Activated T-cell treated with anti-CD3 and anti-CD28 coated beads, Interleukin-2, amount 50 U/mL, for 1 hour (primary cell): ENCODE data around the gene SYT1.
"Not testable (repeated sequence)": the region's sequence is repeated elsewhere in the genome, so short reads cannot be mapped to it uniquely, and the experiment has no call there.

ENCODE experiments used
- DNase-seq: peaks from one replicate; pipeline ENCODE4 v3.0.0-alpha.2; 2020

SYT1 gene

DNA sequence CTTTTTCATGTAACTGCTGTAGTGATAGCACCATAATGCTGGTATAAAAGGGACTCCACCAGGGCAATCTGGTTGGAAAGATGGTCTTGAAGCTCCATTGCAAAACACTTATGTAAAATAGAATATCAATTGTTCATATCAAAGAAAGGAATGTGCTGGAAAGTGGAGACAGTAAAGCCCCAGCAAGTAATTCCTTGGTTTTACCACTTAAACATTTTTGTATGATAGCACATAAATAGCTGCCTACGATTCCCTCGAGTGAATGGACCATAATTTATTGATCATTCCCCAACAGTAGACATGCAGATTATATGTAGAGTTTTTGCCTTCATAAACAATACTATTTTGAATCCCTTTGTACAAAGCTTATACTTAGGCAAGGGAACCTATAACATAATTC, 550.7 kb downstream of the SYT1 start:
- DNase-seq: no peak

DNA sequence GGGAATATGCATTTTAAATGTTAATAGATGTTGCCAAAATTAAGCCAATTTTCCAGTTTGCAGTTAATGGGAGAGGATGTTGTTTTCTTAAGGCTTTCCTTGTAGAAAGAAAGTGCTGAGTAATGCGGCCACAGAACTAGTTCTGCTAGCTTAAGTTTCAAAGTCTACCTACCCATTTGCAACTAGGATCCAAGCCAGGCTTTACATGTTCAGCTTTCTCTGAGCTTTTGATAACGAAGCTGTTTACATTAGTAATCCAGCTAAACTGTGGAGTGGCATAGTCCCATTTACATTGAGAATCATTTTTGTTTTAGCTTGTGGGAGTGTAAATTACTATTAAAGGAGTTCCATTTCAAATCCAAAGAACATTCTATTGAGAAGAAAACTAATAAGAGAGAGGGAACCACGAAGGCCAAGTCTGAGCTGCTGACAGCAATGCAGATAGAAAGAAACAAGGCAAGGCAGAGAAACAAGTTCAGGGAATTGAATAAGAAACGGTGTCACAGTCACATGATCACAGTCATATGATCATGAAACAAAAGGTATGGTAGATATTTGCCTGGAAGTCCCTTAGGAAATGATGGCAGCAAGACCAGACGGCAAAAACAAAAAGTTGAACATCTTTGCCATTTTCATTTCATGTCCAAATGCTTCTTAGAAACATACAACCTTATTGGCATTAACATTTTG, 551.3 kb downstream of the SYT1 start:
- no peak for DNase-seq

DNA sequence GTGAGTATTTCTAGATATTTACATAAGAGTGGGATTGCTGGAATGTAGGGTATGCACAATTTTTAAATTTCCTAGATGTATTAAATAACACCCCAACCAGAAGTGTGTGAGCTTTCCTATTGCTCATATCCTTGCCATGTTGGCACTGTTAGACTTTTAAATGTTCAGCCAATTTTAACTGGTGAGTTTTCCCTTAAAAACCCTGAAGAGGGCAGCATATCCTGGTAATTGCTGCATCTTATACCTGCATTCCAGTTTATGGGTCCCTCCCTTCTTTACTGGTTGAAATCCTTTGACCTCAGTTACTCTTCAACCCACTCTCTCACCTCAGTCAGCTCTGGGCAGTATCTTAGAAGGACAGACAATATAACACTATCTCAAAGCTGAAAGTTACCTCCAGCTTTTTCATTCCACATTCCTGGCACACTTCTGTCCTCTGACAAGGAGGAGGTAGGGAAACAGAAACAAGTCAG, 555.6 kb downstream of the SYT1 start:
- no peak for DNase-seq

- DNase-seq: no peak
Measured at GRCh38 chr12:79421236-79421740, 556.7 kb downstream of the SYT1 start.

- DNase-seq: no peak
Measured at GRCh38 chr12:79422060-79422812, 557.7 kb downstream of the SYT1 start.

DNA sequence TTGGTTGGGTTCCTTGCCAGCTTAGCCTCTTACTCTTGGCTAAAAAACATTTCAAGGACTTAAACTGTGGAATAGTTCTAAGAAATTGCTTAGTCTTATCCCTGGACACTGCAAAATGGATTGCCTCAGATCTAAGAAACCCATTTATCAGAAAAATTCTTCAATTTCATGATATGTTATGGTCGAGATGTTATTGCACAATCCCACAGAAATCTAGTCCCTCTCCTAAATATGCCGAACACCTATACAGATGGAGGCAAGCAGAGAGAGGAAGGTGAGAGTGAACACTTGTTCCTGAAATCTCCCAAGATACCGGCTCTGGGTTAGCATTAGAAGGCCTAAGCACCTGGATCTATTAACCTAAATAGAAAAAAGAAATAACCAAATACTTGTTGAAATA, 559.0 kb downstream of the SYT1 start:
- DNase-seq: no peak

GRCh38 chr12:79424109-79424721, 559.6 kb downstream of the SYT1 start:
- no peak for DNase-seq

- DNase-seq: no peak
Measured at GRCh38 chr12:79426121-79426520, 561.5 kb downstream of the SYT1 start.

- DNase-seq: not testable (repeated sequence)
Measured at GRCh38 chr12:79426744-79427143, 562.2 kb downstream of the SYT1 start.

DNA sequence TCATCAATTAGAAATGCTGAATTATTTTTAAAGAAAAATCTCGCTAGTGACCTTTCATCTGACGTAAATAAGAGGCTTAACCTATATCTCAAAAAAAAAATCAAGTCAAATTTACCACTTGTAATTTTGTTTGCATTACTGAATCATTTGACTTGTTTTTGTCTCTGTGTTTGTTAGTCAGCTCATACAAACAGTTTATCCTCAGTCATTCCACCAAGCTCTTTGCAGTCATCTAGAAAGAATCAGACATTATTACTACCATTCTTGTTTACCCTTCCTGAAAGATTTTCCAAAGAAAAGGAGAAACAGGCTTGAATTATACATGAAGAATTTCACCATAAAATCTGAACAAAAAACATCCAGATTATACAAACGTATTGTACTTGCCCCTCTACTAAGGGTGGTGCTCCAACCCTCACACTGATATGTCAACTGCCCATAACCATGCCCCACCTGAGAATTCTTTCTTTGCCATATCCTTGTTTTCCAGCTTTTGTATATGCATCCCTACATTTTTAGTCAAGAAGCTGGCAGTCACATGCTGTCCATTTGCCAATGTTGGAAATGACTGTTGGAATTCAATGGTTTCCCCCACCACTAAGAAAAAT, 569.0 kb downstream of the SYT1 start:
- no peak for DNase-seq

- no peak for DNase-seq
Measured at GRCh38 chr12:79434561-79434960, 570.0 kb downstream of the SYT1 start.

- no peak for DNase-seq
Measured at GRCh38 chr12:79435742-79436141, 571.2 kb downstream of the SYT1 start.

DNA sequence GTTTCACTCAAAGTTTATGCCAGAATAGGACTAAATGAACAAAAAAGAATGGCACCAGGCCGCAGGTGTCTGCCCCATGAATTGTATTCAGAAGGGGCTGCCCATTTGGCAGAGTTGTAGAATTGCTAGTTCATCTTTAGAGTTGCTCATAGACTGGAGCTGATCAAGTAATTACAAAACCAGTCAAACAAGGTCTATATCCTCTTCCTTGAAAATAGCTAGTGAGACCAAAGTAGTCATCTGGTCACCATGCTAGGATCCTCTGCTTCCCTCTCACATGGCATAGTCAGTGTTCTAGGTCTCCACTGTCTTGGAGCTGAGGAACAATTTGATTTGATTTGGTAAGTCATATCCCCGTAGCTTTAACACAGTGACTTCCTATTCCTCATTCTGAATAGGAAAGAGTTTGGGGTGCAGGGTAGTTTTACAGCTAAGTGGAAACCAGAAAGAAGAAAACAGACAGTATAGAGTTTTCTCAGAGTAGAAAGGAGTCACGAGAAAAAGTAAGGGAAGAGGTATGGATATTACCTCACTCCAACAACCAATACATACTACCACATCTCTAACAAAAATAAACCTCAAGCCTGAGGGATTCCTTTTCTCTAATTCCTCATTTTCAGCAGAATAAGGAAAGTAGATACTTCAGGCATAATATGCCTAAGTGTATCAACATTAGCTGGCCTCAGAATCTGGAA, 574.1 kb downstream of the SYT1 start:
- no peak for DNase-seq

GRCh38 chr12:79439175-79439825, 574.7 kb downstream of the SYT1 start:
- DNase-seq: no peak

DNA sequence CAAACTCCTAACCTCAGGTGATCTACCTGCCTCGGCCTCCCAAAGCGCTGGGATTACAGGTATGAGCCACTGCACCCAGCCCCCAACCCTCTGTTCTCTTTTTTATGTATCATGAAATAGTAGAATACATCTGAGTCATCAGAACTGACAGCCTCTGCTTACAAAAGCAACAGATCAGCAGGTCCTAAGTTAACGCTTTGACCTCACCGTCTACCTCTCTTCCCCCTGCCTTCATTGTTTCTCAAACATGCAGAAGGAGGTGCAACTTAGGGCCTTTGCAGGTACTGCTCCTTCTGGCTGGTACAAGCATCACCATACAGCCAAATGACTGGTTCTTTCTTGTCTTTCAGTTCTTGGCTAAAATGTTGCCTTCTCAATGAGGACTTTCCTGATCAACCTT, 577.0 kb downstream of the SYT1 start:
- no peak for DNase-seq

DNA sequence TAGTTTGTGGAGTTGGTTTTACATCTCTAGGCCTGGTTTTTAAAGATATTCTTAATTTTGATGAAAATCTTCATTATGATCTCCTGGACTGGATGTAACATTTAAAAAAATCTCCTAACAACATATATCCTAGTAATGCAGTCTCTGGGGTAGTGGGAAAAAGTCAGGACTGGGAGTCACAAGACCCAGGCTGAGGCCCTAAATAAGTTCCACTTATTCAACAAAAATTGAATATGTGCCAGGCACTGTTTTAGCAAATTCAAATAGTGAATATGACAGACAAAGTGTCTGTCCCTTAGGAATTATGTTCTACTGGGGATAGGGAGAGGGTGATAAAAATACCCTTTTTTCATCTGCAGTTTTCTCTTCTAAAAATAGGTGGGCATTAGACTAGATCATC, 577.8 kb downstream of the SYT1 start:
- no peak for DNase-seq

GRCh38 chr12:79444089-79444488, 579.5 kb downstream of the SYT1 start:
- no peak for DNase-seq

- DNase-seq: no peak
Measured at GRCh38 chr12:79448816-79449215, 584.2 kb downstream of the SYT1 start.

- no peak for DNase-seq
Measured at GRCh38 chr12:79451365-79451764, 586.8 kb downstream of the SYT1 start.

GRCh38 chr12:79451978-79452377, 587.4 kb downstream of the SYT1 start:
- no peak for DNase-seq

- no peak for DNase-seq
Measured at GRCh38 chr12:79452906-79453305, 588.3 kb downstream of the SYT1 start.

- DNase-seq: no peak
Measured at GRCh38 chr12:79453820-79454219, 589.2 kb downstream of the SYT1 start.
